ENCODE data around the gene KDM8.

- no peak for TF ChIP-seq CTCF (IDR thresholded peaks at IDR 0.05)
- TF ChIP-seq POLR2A (IDR thresholded peaks at IDR 0.05): no peak
- no peak for TF ChIP-seq POLR2AphosphoS5 (IDR thresholded peaks at IDR 0.05)
- TF ChIP-seq EP300 (IDR thresholded peaks at IDR 0.05): no peak
These were observed 21.0 kb downstream of the KDM8 start for GRCh38 chr16:27224271-27224737.

All from gastroesophageal sphincter (tissue), 3 donors.